Osteoblast (primary cell): ENCODE data around the gene ERMP1. TPM values are rescaled to one million over a fixed set of nuclear protein-coding genes. Genes with fewer than 3 reads are reported as not detected.

Experiments
- DNase-seq: peaks from one replicate; pipeline ENCODE4 v3.0.0; 2011; ENCODE audit warnings: low spot score, mixed read lengths; ENCODE audit not compliant: insufficient read length; ENCODE audit errors: missing footprints
- H2AFZ ChIP-seq: 2 replicates; pipeline ENCODE4 v1.6.0; 2011; ENCODE audit warnings: mild to moderate bottlenecking, low read length
- H3K27ac ChIP-seq: 2 replicates; pipeline ENCODE4 v1.5.1; 2011; ENCODE audit warnings: mild to moderate bottlenecking, low read depth, low read length, moderate library complexity
- H3K27me3 ChIP-seq: 2 replicates; pipeline ENCODE4 v1.6.0; 2012; ENCODE audit warnings: mild to moderate bottlenecking, control low read depth, inconsistent platforms, low read length, moderate library complexity; ENCODE audit not compliant: insufficient read depth
- H3K36me3 ChIP-seq: 2 replicates; pipeline ENCODE4 v1.5.1; 2011; ENCODE audit warnings: mild to moderate bottlenecking, low read length, control low read depth, moderate library complexity; ENCODE audit not compliant: insufficient read depth
- H3K4me1 ChIP-seq: 2 replicates; pipeline ENCODE4 v1.5.1; 2011; ENCODE audit warnings: mild to moderate bottlenecking, low read length, control low read depth, moderate library complexity; ENCODE audit not compliant: insufficient read depth
- H3K4me2 ChIP-seq: 2 replicates; pipeline ENCODE4 v1.6.0; 2011; ENCODE audit warnings: mild to moderate bottlenecking, low read length; ENCODE audit not compliant: insufficient read depth
- H3K4me3 ChIP-seq: fragments of 200-600 bp; sonication (generic); 3 replicates; pipeline ENCODE4 v1.5.1; 2012; ENCODE audit warnings: mild to moderate bottlenecking, low read length, inconsistent platforms; ENCODE audit not compliant: insufficient read depth
- H3K79me2 ChIP-seq: 2 replicates; pipeline ENCODE4 v1.6.0; 2012; ENCODE audit warnings: mild to moderate bottlenecking, low read length, control low read depth, inconsistent platforms; ENCODE audit not compliant: insufficient read depth
- H3K9me3 ChIP-seq: 2 replicates; pipeline ENCODE4 v1.5.1; 2011; ENCODE audit warnings: low read depth, low read length, control low read depth
- H4K20me1 ChIP-seq: 2 replicates; pipeline ENCODE4 v1.6.0; 2012; ENCODE audit warnings: mild to moderate bottlenecking, low read length, control low read depth; ENCODE audit not compliant: insufficient read depth
- CTCF ChIP-seq: IDR thresholded peaks from 2 replicates; pipeline ENCODE4 v1.5.1; 2011; ENCODE audit warnings: mild to moderate bottlenecking, low read depth, low read length, moderate library complexity; ENCODE audit errors: extremely low read depth
- total RNA-seq: library from RNA; depleted of rRNA; stranded (reverse); fragments of >200 nt; gene quantifications from 2 replicates; pipeline ENCODE4 v1.2.3, GENCODE V29; 2012

ERMP1 gene
- total RNA-seq, 1 donor, result 6.5 TPM

DNA sequence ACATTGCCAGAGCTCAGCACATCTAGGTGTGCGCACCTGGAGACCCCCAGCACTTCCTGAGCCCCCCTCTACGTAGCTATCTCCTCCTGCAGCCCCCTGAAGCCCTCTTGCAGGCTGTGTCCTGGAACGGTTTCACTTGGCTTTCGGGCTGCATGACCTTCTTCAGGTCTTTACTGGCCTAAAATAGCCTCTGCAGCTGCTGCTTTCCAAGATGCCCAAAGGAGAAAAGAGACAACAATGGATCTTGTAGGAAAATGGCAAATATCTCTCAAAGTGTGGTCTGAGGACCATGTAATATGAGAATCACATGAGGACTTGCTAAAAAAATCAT lies 6.6 kb upstream of the ERMP1 start:
- no peak for TF ChIP-seq CTCF
- H4K20me1 ChIP-seq, result no peaks in the 10 kb centered on the region
- no peak overlapping the region for H3K27ac ChIP-seq
- H2AFZ ChIP-seq, result no peak overlapping the region
- no peak overlapping the region for H3K4me2 ChIP-seq
- peaks cover 22% of the 10 kb centered on the region for H3K27me3 ChIP-seq
- no peaks in the 10 kb centered on the region for H3K36me3 ChIP-seq
- no peak overlapping the region for H3K4me3 ChIP-seq
- DNase-seq, result no peak
- no peaks in the 10 kb centered on the region for H3K9me3 ChIP-seq
- H3K79me2 ChIP-seq, result no peaks in the 10 kb centered on the region
- peaks cover 21% of the 10 kb centered on the region for H3K4me1 ChIP-seq

- Histone ChIP-seq H3K27me3 (peaks cover 22% of the 10 kb centered on the region), H3K4me3 (no peak overlapping the region), H4K20me1 (no peaks in the 10 kb centered on the region), H3K36me3 (no peaks in the 10 kb centered on the region), H3K9me3 (no peaks in the 10 kb centered on the region), H2AFZ (no peak overlapping the region), H3K4me1 (peaks cover 16% of the 10 kb centered on the region), H3K27ac (no peak overlapping the region), H3K79me2 (no peaks in the 10 kb centered on the region), H3K4me2 (no peak overlapping the region)
- no peak for TF ChIP-seq CTCF
- peak; percentile 83 for DNase-seq
Measured at GRCh38 chr9:5838884-5839571, 6.1 kb upstream of the ERMP1 start.

DNA sequence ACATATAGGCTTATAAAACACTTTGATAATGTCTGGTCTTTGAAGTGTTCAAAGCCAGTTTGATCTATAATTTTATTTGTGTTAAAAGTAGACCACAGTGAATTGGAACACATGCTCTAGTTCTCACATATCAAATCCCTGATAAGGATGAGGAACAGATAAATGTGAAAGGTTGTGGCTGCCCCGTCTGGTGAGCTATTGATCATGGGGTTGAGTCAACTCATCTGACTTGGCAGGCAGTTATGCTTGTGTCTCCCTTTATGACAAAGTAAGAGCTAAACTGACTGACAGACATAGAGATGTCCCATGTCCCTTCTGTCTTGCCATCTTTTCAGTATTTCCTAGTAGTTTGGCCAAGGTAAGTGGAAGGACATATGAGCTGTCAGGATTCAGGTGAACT lies 2.9 kb upstream of the ERMP1 start:
- Histone ChIP-seq H3K4me1 (peaks cover 8% of the 10 kb centered on the region), H3K4me2 (no peak overlapping the region), H2AFZ (no peak overlapping the region), H3K9me3 (no peaks in the 10 kb centered on the region), H3K27ac (no peak overlapping the region), H3K27me3 (peaks cover 12% of the 10 kb centered on the region), H3K79me2 (no peaks in the 10 kb centered on the region), H3K36me3 (no peaks in the 10 kb centered on the region), H4K20me1 (no peaks in the 10 kb centered on the region), H3K4me3 (no peak overlapping the region)
- no peak for TF ChIP-seq CTCF
- DNase-seq, result no peak

- TF ChIP-seq CTCF, result no peak
Measured at GRCh38 chr9:5834214-5834613, 1.3 kb upstream of the ERMP1 start.

More at GRCh38 chr9:5834214-5834613, 1.3 kb upstream of the ERMP1 start:
- peaks cover 4% of the 10 kb centered on the region for H3K4me1 ChIP-seq
- H2AFZ ChIP-seq, result no peak overlapping the region
- H3K79me2 ChIP-seq, result no peaks in the 10 kb centered on the region
- H3K36me3 ChIP-seq, result no peaks in the 10 kb centered on the region
- peaks cover 12% of the 10 kb centered on the region for H3K27me3 ChIP-seq
- DNase-seq, result no peak
- H4K20me1 ChIP-seq, result no peaks in the 10 kb centered on the region
- H3K9me3 ChIP-seq, result no peaks in the 10 kb centered on the region
- H3K27ac ChIP-seq, result no peak overlapping the region
- H3K4me2 ChIP-seq, result no peak overlapping the region
- H3K4me3 ChIP-seq, result no peak overlapping the region
